AG04450 (cell line): ENCODE results near the gene TFCP2L1. TPM values are rescaled to one million over a fixed set of nuclear protein-coding genes. Genes with fewer than 3 reads are reported as not detected.

Experiments
- CTCF ChIA-PET: fragments of 300-600, 350-600 bp; formaldehyde crosslinking; extraction: SDS; loops from one replicate; lab custom pipeline; 2022; ENCODE audit warnings: antibody characterized with exemption, inconsistent platforms; lab: Charles Lee
- POLR2A ChIA-PET: fragments of 350-600 bp; formaldehyde crosslinking; extraction: SDS; loops from one replicate; lab custom pipeline; 2021; ENCODE audit warnings: antibody characterized with exemption, inconsistent platforms; lab: Yijun Ruan, JAX
- DNase-seq: peaks from one replicate; pipeline ENCODE4 v3.0.0-alpha.2; 2011; ENCODE audit warnings: low read depth, low spot score
- H3K27ac ChIP-seq: one replicate; pipeline ENCODE4 v1.5.1; 2012; ENCODE audit warnings: low read depth, low read length, control low read depth
- H3K27me3 ChIP-seq: one replicate; pipeline ENCODE4 v1.6.0; 2012; ENCODE audit warnings: low read length; ENCODE audit not compliant: control insufficient read depth, insufficient read depth
- H3K4me3 ChIP-seq: 2 replicates; pipeline ENCODE4 v1.5.1; 2011; ENCODE audit warnings: mild to moderate bottlenecking, low read depth, low read length, control low read depth
- H3K9me3 ChIP-seq: 2 replicates; pipeline ENCODE4 v1.5.1; 2012; ENCODE audit warnings: low read length; ENCODE audit not compliant: control insufficient read depth, insufficient read depth
- polyA plus RNA-seq: library from polyadenylated mRNA; depleted of rRNA; stranded (reverse); fragments of >200 nt; gene quantifications from 2 replicates; pipeline ENCODE4 v1.2.3, GENCODE V29; 2011
- TF ChIP-seq, protein P1 (sequence below): IDR thresholded peaks from 2 replicates; pipeline ENCODE4 v1.5.1; 2011; ENCODE audit warnings: low read depth, low read length, control low read depth, inconsistent platforms

Gene TFCP2L1
- polyA plus RNA-seq, 1 experiment: not detected

GRCh38 chr2:121245913-121246312 is 39.1 kb downstream of the TFCP2L1 start:
- CTCF ChIA-PET: no interaction called here
- no peak for DNase-seq
- Histone ChIP-seq H3K9me3 (no peaks in the 10 kb centered on the region; the same call in 1 of the 2 replicates), H3K27ac (no peak overlapping the region), H3K27me3 (peaks cover 11% of the 10 kb centered on the region), H3K4me3 (no peak overlapping the region)
- TF ChIP-seq, protein P1, sequence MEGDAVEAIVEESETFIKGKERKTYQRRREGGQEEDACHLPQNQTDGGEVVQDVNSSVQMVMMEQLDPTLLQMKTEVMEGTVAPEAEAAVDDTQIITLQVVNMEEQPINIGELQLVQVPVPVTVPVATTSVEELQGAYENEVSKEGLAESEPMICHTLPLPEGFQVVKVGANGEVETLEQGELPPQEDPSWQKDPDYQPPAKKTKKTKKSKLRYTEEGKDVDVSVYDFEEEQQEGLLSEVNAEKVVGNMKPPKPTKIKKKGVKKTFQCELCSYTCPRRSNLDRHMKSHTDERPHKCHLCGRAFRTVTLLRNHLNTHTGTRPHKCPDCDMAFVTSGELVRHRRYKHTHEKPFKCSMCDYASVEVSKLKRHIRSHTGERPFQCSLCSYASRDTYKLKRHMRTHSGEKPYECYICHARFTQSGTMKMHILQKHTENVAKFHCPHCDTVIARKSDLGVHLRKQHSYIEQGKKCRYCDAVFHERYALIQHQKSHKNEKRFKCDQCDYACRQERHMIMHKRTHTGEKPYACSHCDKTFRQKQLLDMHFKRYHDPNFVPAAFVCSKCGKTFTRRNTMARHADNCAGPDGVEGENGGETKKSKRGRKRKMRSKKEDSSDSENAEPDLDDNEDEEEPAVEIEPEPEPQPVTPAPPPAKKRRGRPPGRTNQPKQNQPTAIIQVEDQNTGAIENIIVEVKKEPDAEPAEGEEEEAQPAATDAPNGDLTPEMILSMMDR: no peak
- POLR2A ChIA-PET: no interaction called here

DNA sequence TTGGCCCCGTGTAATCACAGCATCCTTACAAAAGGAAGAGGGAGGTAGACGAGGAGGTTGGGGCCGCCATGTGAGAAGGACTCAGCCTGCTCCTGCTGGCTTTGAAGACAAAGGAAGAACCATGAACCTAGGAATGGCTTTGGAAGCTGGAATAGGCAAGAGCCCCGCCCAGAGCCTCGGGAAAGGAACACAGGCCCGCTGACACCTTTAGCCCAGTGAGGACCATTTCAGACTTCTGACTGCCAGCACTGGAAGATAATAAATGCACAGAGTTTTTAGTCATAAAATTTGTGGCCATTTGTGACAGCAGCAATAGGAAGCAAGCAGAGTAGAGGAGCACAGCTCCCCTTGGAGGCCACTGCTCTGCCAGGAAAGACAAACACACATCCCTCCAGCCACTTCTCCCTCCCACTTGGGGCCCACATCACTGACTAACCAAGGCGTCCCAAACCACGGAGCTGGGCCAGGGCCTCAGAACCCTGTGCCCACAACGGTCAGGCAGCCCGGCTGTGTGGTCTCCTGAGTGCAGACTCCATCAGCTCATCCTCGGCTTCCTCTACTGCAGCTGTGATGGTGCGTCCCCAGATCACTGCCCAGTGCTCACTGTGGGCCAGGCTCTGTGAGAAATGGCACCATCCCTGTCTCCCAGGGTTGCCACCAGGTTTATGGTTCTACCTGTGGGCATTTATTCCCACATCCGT is 39.7 kb downstream of the TFCP2L1 start:
- ChIA-PET CTCF (no interaction called here), POLR2A (no interaction called here)
- Histone ChIP-seq H3K9me3 (no peaks in the 10 kb centered on the region; the same call in 1 of the 2 replicates), H3K27me3 (peaks cover 15% of the 10 kb centered on the region), H3K4me3 (no peak overlapping the region), H3K27ac (no peak overlapping the region)
- DNase-seq: no peak
- TF ChIP-seq, protein P1: no peak

DNA sequence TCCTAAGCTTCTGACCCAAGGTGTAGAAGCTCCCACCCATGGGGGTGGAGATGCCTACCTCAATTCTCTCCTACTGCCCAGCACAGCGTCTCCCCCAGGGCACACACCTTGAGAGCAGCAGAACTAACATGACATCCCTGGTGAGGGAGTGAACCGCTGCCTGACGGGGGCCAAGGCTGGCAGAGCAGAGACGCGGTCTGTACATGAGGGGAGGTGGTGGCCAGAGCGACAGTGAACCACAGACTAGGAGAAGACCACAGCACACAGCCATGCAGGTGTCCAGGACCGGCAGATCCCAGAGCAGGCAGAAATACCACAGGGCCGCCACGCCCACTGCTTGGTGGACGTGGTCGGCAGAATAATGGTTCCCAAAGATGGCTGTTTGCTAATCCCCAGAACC is 40.4 kb downstream of the TFCP2L1 start:
- H3K27me3 ChIP-seq: peaks cover 18% of the 10 kb centered on the region
- no peak for DNase-seq
- TF ChIP-seq, protein P1: no peak
- ChIA-PET CTCF (no interaction called here), POLR2A (no interaction called here)
- H3K9me3 ChIP-seq: no peaks in the 10 kb centered on the region; the same call in 1 of the 2 replicates
- H3K4me3 ChIP-seq: no peak overlapping the region
- H3K27ac ChIP-seq: no peak overlapping the region

DNA sequence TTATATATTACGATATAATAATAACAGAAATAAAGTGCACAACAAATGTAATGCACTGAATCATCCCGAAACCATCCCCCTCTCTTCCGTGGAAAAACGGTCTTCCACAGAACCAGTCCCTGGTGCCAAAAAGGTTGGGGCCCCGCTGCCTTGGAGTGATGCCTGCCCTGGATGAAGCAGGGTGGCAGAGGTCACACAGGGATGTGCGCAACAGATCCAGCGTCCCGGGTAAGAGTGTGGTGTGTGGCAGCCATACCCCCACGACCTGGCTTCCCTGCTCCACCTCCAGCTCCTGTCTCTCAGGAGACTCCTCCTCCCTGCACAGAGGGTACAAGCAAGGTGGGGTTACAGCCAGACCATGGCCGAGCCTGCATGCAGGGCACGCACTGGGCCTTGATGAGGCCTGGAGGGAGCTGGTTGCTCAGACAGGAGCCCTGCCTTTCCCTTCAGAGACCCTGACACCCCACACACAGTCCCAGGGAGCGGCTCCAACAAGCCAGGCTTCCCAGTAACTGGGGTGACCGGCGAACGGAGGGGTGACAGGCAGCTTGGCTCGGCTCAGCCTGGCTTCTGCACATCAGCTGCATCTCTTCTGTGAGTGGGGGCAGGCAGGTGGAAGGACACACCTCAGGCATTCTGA is 41.1 kb downstream of the TFCP2L1 start:
- H3K27me3 ChIP-seq: peaks cover 21% of the 10 kb centered on the region
- DNase-seq: no peak
- no peaks in the 10 kb centered on the region; the same call in 1 of the 2 replicates for H3K9me3 ChIP-seq
- H3K4me3 ChIP-seq: no peak overlapping the region
- TF ChIP-seq, protein P1: no peak
- ChIA-PET CTCF (no interaction called here), POLR2A (no interaction called here)
- H3K27ac ChIP-seq: no peak overlapping the region

DNA sequence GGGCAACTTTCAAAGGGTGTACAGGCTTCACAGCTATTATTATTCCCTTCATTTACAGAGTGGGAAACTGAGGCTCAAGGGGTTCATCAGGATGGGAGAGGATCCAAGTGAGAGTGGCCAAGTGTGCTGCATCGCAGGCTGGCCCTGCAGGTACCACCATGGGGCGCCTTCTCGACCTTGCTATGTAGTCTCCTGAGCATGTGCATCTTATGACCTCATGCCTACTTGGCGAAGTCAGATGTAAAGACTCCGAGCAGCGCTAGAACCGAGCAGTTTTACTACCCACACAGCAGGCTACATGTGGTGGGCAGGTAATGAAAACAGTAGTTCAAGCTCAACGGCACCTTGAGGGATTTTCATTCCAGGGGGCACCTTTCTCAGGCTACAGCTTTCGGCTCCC is 42.0 kb downstream of the TFCP2L1 start:
- Histone ChIP-seq H3K9me3 (no peaks in the 10 kb centered on the region; the same call in 1 of the 2 replicates), H3K4me3 (no peak overlapping the region), H3K27me3 (peaks cover 21% of the 10 kb centered on the region), H3K27ac (no peak overlapping the region)
- POLR2A ChIA-PET: no interaction called here
- CTCF ChIA-PET: no interaction called here
- no peak for DNase-seq
- TF ChIP-seq, protein P1: no peak
